ENCODE data around the gene ISX. TPM values are rescaled to one million over a fixed set of nuclear protein-coding genes. Genes with fewer than 3 reads are reported as not detected.

ISX gene
- polyA plus RNA-seq, 1 donor = 74.1 TPM

GRCh38 chr22:35124691-35125219 is 58.8 kb downstream of the ISX start:
- Histone ChIP-seq H3K27ac (ENCODE audit: low read length) (no peak overlapping the region), H3K27me3 (ENCODE audit: control insufficient read depth, insufficient read depth, low read length) (no peaks in the 10 kb centered on the region), H3K4me1 (ENCODE audit: control insufficient read depth, insufficient read depth, low read length) (peaks cover 12% of the 10 kb centered on the region), H3K4me3 (ENCODE audit: low read length) (no peak overlapping the region), H3K9me3 (ENCODE audit: control insufficient read depth, low read depth, low read length) (no peaks in the 10 kb centered on the region), H3K36me3 (ENCODE audit: control insufficient read depth, insufficient read depth, low read length) (no peaks in the 10 kb centered on the region)
- DNase-seq = no peak
- WGBS (ENCODE audit: insufficient coverage, low lambda C conversion rate) = no CpG with 5 or more reads among the region's 3 CpGs

- H3K27me3 ChIP-seq (ENCODE audit: control insufficient read depth, insufficient read depth, low read length) = no peaks in the 10 kb centered on the region
- no peak overlapping the region for H3K27ac ChIP-seq (ENCODE audit: low read length)
- no peak for DNase-seq
- no peaks in the 10 kb centered on the region for H3K36me3 ChIP-seq (ENCODE audit: control insufficient read depth, insufficient read depth, low read length)
- no peaks in the 10 kb centered on the region for H3K9me3 ChIP-seq (ENCODE audit: control insufficient read depth, low read depth, low read length)
- no peak overlapping the region for H3K4me3 ChIP-seq (ENCODE audit: low read length)
- H3K4me1 ChIP-seq (ENCODE audit: control insufficient read depth, insufficient read depth, low read length) = peaks cover 14% of the 10 kb centered on the region
- no CpG with 5 or more reads among the region's 8 CpGs for WGBS (ENCODE audit: insufficient coverage, low lambda C conversion rate)
Measured at GRCh38 chr22:35126993-35127392, 61.0 kb downstream of the ISX start.

- Histone ChIP-seq H3K4me3 (ENCODE audit: low read length) (no peak overlapping the region), H3K27ac (ENCODE audit: low read length) (no peak overlapping the region), H3K9me3 (ENCODE audit: control insufficient read depth, low read depth, low read length) (no peaks in the 10 kb centered on the region), H3K36me3 (ENCODE audit: control insufficient read depth, insufficient read depth, low read length) (no peaks in the 10 kb centered on the region), H3K27me3 (ENCODE audit: control insufficient read depth, insufficient read depth, low read length) (no peaks in the 10 kb centered on the region), H3K4me1 (ENCODE audit: control insufficient read depth, insufficient read depth, low read length) (peaks cover 26% of the 10 kb centered on the region)
- no CpG with 5 or more reads among the region's 3 CpGs for whole genome bisulfite sequencing (ENCODE audit: insufficient coverage, low lambda C conversion rate)
- DNase-seq = no peak
Measured at GRCh38 chr22:35128637-35129036, 62.7 kb downstream of the ISX start.

- 0% methylated on average over 1 of the region's 4 CpGs for WGBS (ENCODE audit: insufficient coverage, low lambda C conversion rate)
Measured at GRCh38 chr22:35131525-35132000, 65.6 kb downstream of the ISX start.

GRCh38 chr22:35132568-35132967 is 66.6 kb downstream of the ISX start:
- Histone ChIP-seq H3K4me3 (ENCODE audit: low read length) (no peak overlapping the region), H3K27ac (ENCODE audit: low read length) (no peak overlapping the region), H3K36me3 (ENCODE audit: control insufficient read depth, insufficient read depth, low read length) (no peaks in the 10 kb centered on the region), H3K9me3 (ENCODE audit: control insufficient read depth, low read depth, low read length) (no peaks in the 10 kb centered on the region), H3K27me3 (ENCODE audit: control insufficient read depth, insufficient read depth, low read length) (no peaks in the 10 kb centered on the region), H3K4me1 (ENCODE audit: control insufficient read depth, insufficient read depth, low read length) (peaks cover 46% of the 10 kb centered on the region)
- 100% methylated on average over 2 of the region's 2 CpGs for WGBS (ENCODE audit: insufficient coverage, low lambda C conversion rate)
- no peak for DNase-seq

More at GRCh38 chr22:35131525-35132000, 65.6 kb downstream of the ISX start:
- peak in 1 of 2 donors; percentile 72 for DNase-seq
- no peaks in the 10 kb centered on the region for H3K27me3 ChIP-seq (ENCODE audit: control insufficient read depth, insufficient read depth, low read length)
- H3K9me3 ChIP-seq (ENCODE audit: control insufficient read depth, low read depth, low read length) = no peaks in the 10 kb centered on the region
- H3K36me3 ChIP-seq (ENCODE audit: control insufficient read depth, insufficient read depth, low read length) = no peaks in the 10 kb centered on the region
- H3K27ac ChIP-seq (ENCODE audit: low read length) = peak overlapping the region; percentile 9
- peaks cover 46% of the 10 kb centered on the region for H3K4me1 ChIP-seq (ENCODE audit: control insufficient read depth, insufficient read depth, low read length)
- no peak overlapping the region for H3K4me3 ChIP-seq (ENCODE audit: low read length)

- H3K4me1 ChIP-seq (ENCODE audit: control insufficient read depth, insufficient read depth, low read length) = peaks cover 46% of the 10 kb centered on the region
- no peaks in the 10 kb centered on the region for H3K9me3 ChIP-seq (ENCODE audit: control insufficient read depth, low read depth, low read length)
- H3K4me3 ChIP-seq (ENCODE audit: low read length) = peak overlapping the region; percentile 4
- no peaks in the 10 kb centered on the region for H3K36me3 ChIP-seq (ENCODE audit: control insufficient read depth, insufficient read depth, low read length)
- DNase-seq = peak in 1 of 2 donors; percentile 67
- no peaks in the 10 kb centered on the region for H3K27me3 ChIP-seq (ENCODE audit: control insufficient read depth, insufficient read depth, low read length)
- 36% methylated on average over 2 of the region's 14 CpGs for WGBS (ENCODE audit: insufficient coverage, low lambda C conversion rate)
- peak overlapping the region; percentile 58 for H3K27ac ChIP-seq (ENCODE audit: low read length)
Measured at GRCh38 chr22:35133702-35134380, 67.9 kb downstream of the ISX start.

- Histone ChIP-seq H3K4me3 (ENCODE audit: low read length) (no peak overlapping the region), H3K27me3 (ENCODE audit: control insufficient read depth, insufficient read depth, low read length) (no peaks in the 10 kb centered on the region), H3K27ac (ENCODE audit: low read length) (peak overlapping the region; percentile 58), H3K4me1 (ENCODE audit: control insufficient read depth, insufficient read depth, low read length) (peaks cover 46% of the 10 kb centered on the region), H3K36me3 (ENCODE audit: control insufficient read depth, insufficient read depth, low read length) (no peaks in the 10 kb centered on the region), H3K9me3 (ENCODE audit: control insufficient read depth, low read depth, low read length) (no peaks in the 10 kb centered on the region)
- peak; percentile 94 to 97 for DNase-seq
- no CpG with 5 or more reads among the region's 8 CpGs for WGBS (ENCODE audit: insufficient coverage, low lambda C conversion rate)
Measured at GRCh38 chr22:35134637-35135036, 68.7 kb downstream of the ISX start.

GRCh38 chr22:35135165-35135564 is 69.2 kb downstream of the ISX start:
- no peak overlapping the region for H3K4me3 ChIP-seq (ENCODE audit: low read length)
- H3K9me3 ChIP-seq (ENCODE audit: control insufficient read depth, low read depth, low read length) = no peaks in the 10 kb centered on the region
- DNase-seq = no peak
- WGBS (ENCODE audit: insufficient coverage, low lambda C conversion rate) = no CpG with 5 or more reads among the region's 5 CpGs
- peaks cover 46% of the 10 kb centered on the region for H3K4me1 ChIP-seq (ENCODE audit: control insufficient read depth, insufficient read depth, low read length)
- no peak overlapping the region for H3K27ac ChIP-seq (ENCODE audit: low read length)
- no peaks in the 10 kb centered on the region for H3K36me3 ChIP-seq (ENCODE audit: control insufficient read depth, insufficient read depth, low read length)
- no peaks in the 10 kb centered on the region for H3K27me3 ChIP-seq (ENCODE audit: control insufficient read depth, insufficient read depth, low read length)

Other genes with a start within 250 kb of the ISX start
- gene HMGXB4, start 191.3 kb downstream of the ISX start, polyA plus RNA-seq = 18.6 TPM
- 66.8 TPM for gene TOM1, start 233.7 kb downstream of the ISX start, polyA plus RNA-seq